ENCODE data around the gene DLGAP1. TPM values are rescaled to one million over a fixed set of nuclear protein-coding genes. Genes with fewer than 3 reads are reported as not detected.

Gene DLGAP1
- total and polyA plus RNA-seq, 2 of the 13 experiments (the other 11 are each of a cell fraction or from before 2014, with no cell fraction given): 0.01 TPM; not detected in 1

GRCh38 chr18:3664563-3665178 lies 790.4 kb downstream of the DLGAP1 start (continued):
- TF ChIP-seq, protein P1, sequence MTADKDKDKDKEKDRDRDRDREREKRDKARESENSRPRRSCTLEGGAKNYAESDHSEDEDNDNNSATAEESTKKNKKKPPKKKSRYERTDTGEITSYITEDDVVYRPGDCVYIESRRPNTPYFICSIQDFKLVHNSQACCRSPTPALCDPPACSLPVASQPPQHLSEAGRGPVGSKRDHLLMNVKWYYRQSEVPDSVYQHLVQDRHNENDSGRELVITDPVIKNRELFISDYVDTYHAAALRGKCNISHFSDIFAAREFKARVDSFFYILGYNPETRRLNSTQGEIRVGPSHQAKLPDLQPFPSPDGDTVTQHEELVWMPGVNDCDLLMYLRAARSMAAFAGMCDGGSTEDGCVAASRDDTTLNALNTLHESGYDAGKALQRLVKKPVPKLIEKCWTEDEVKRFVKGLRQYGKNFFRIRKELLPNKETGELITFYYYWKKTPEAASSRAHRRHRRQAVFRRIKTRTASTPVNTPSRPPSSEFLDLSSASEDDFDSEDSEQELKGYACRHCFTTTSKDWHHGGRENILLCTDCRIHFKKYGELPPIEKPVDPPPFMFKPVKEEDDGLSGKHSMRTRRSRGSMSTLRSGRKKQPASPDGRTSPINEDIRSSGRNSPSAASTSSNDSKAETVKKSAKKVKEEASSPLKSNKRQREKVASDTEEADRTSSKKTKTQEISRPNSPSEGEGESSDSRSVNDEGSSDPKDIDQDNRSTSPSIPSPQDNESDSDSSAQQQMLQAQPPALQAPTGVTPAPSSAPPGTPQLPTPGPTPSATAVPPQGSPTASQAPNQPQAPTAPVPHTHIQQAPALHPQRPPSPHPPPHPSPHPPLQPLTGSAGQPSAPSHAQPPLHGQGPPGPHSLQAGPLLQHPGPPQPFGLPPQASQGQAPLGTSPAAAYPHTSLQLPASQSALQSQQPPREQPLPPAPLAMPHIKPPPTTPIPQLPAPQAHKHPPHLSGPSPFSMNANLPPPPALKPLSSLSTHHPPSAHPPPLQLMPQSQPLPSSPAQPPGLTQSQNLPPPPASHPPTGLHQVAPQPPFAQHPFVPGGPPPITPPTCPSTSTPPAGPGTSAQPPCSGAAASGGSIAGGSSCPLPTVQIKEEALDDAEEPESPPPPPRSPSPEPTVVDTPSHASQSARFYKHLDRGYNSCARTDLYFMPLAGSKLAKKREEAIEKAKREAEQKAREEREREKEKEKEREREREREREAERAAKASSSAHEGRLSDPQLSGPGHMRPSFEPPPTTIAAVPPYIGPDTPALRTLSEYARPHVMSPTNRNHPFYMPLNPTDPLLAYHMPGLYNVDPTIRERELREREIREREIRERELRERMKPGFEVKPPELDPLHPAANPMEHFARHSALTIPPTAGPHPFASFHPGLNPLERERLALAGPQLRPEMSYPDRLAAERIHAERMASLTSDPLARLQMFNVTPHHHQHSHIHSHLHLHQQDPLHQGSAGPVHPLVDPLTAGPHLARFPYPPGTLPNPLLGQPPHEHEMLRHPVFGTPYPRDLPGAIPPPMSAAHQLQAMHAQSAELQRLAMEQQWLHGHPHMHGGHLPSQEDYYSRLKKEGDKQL (CRISPR knock-in tag; IDR thresholded peaks at IDR 0.05; ENCODE audit: low read depth): peak; percentile 62; the same call in 1 of the 2 replicates
- TF ChIP-seq NR2F2 (IDR thresholded peaks at IDR 0.05; ENCODE audit: borderline replicate concordance, low read depth): peak; percentile 50; the same call in 1 of the 2 replicates
- TF ChIP-seq HNF1A (IDR thresholded peaks at IDR 0.05; ENCODE audit: low read depth): no peak
- peak; percentile 31; the same call in 1 of the 2 replicates for TF ChIP-seq HNF1A (CRISPR knock-in tag; IDR thresholded peaks at IDR 0.05; ENCODE audit: borderline replicate concordance)
- TF ChIP-seq ZNF3 (CRISPR knock-in tag; IDR thresholded peaks at IDR 0.05): no peak
- TF ChIP-seq, protein P2, sequence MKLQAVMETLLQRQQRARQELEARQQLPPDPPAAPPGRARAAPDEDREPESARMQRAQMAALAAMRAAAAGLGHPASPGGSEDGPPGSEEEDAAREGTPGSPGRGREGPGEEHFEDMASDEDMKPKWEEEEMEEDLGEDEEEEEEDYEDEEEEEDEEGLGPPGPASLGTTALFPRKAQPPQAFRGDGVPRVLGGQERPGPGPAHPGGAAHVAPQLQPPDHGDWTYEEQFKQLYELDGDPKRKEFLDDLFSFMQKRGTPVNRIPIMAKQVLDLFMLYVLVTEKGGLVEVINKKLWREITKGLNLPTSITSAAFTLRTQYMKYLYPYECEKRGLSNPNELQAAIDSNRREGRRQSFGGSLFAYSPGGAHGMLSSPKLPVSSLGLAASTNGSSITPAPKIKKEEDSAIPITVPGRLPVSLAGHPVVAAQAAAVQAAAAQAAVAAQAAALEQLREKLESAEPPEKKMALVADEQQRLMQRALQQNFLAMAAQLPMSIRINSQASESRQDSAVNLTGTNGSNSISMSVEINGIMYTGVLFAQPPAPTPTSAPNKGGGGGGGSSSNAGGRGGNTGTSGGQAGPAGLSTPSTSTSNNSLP (IDR thresholded peaks at IDR 0.05; ENCODE audit: low read depth, low read length): peak; percentile 27; the same call in 1 of the 2 replicates
- peak; percentile 59; the same call in 1 of the 2 replicates for TF ChIP-seq PRDM10 (CRISPR knock-in tag; IDR thresholded peaks at IDR 0.05; ENCODE audit: low read depth)
- peak in 1 of 2 experiments; percentile 92; a peak in 3 of 4 replicates for TF ChIP-seq EP300 (IDR thresholded peaks at IDR 0.05; ENCODE audit: low read depth in 2 of 2, low read length in 2 of 2)
- peak; percentile 78 for TF ChIP-seq EP300 (CRISPR knock-in tag; IDR thresholded peaks at IDR 0.05; ENCODE audit: borderline replicate concordance)
- no peak for TF ChIP-seq NR0B2 (CRISPR knock-in tag; IDR thresholded peaks at IDR 0.05)
- TF ChIP-seq GATA4 (IDR thresholded peaks at IDR 0.05; ENCODE audit: borderline replicate concordance, low read depth): peak; percentile 78; the same call in 1 of the 2 replicates
- peak; percentile 97 for TF ChIP-seq BCL6 (CRISPR knock-in tag; IDR thresholded peaks at IDR 0.05)

Measured in HepG2 (cell line).